SK-N-SH (cell line): ENCODE measurements around the gene TTC9C. TPM values are rescaled to one million over a fixed set of nuclear protein-coding genes. Genes with fewer than 3 reads are reported as not detected.
A peak's percentile ranks its signal among the peaks of the same experiment; 100 is the strongest.

Source experiments
- CTCF ChIA-PET: fragments of 300-600, 350-600 bp; formaldehyde crosslinking; extraction: SDS; loops from one replicate; lab custom pipeline; 2021; lab: Yijun Ruan, JAX
- POLR2A ChIA-PET: fragments of 350-600 bp; sonication (Branson Sonifier 250); formaldehyde crosslinking; extraction: SDS; loops from one replicate; lab custom pipeline; 2020; ENCODE audit warnings: antibody characterized with exemption, inconsistent platforms; lab: Yijun Ruan, JAX
- DNase-seq: peaks from one replicate; pipeline ENCODE4 v3.0.0; 2012
- H2AFZ ChIP-seq: fragments of 200-600 bp; sonication (generic); 2 replicates; pipeline ENCODE4 v1.8.1; 2016; ENCODE audit warnings: antibody characterized with exemption, mild to moderate bottlenecking, low read depth
- H3F3A ChIP-seq: fragments of 200-600 bp; sonication (generic); replicated peaks from 2 replicates; pipeline ENCODE3; 2016; ENCODE audit warnings: antibody characterized with exemption, mild to moderate bottlenecking; ENCODE audit not compliant: insufficient read depth
- H3K27ac ChIP-seq, 2 experiments: fragments of 200-500 bp in 1 of 2; fragments of 200-600 bp in 1 of 2; sonication (Bioruptor generic) in 1 of 2; sonication (generic), shearing (Covaris generic) in 1 of 2; 2 replicates each; pipeline versions ENCODE4 v1.5.1 to v1.6.1; 2014 to 2016; ENCODE audit warnings: low read depth in 2 of 2, inconsistent platforms in 1 of 2, low read length in 1 of 2, mild to moderate bottlenecking in 1 of 2, mixed read lengths in 1 of 2
- H3K27me3 ChIP-seq: fragments of 200-600 bp; sonication (generic), shearing (Covaris generic); 2 replicates; pipeline ENCODE4 v1.6.1; 2016; ENCODE audit warnings: mixed run types; ENCODE audit not compliant: insufficient read depth
- H3K36me3 ChIP-seq, 2 experiments: fragments of 200-500 bp in 1 of 2; fragments of 200-600 bp in 1 of 2; sonication (Bioruptor generic) in 1 of 2; sonication (generic) in 1 of 2; replicated peaks in 1 of 2; 2 replicates each; pipeline versions ENCODE3 to v1.5.1; 2014 to 2016; ENCODE audit warnings: low read length in 1 of 2, mild to moderate bottlenecking in 1 of 2; ENCODE audit not compliant: insufficient read depth in 2 of 2, control insufficient read depth in 1 of 2
- H3K4me1 ChIP-seq, 2 experiments: fragments of 200-500 bp in 1 of 2; fragments of 200-600 bp in 1 of 2; sonication (Bioruptor generic) in 1 of 2; sonication (generic), shearing (Covaris generic) in 1 of 2; 2 replicates each; pipeline versions ENCODE4 v1.5.1 to v1.6.1; 2014 to 2016; ENCODE audit warnings: low read depth in 1 of 2, low read length in 1 of 2, mixed run types in 1 of 2; ENCODE audit not compliant: insufficient read depth in 2 of 2, control insufficient read depth in 1 of 2
- H3K4me2 ChIP-seq: fragments of 200-600 bp; sonication (generic), shearing (Covaris generic); 2 replicates; pipeline ENCODE4 v1.6.1; 2017; ENCODE audit warnings: mixed run types
- H3K4me3 ChIP-seq, 2 experiments: fragments of 200-500 bp in 1 of 2; fragments of 200-600 bp in 1 of 2; sonication (Bioruptor generic) in 1 of 2; sonication (generic), shearing (Covaris generic) in 1 of 2; 2 replicates each; pipeline versions ENCODE4 v1.5.1 to v1.8.1; 2014 to 2016; ENCODE audit warnings: low read depth in 2 of 2, inconsistent platforms in 1 of 2, low read length in 1 of 2, mild to moderate bottlenecking in 1 of 2, mixed read lengths in 1 of 2, moderate library complexity in 1 of 2
- H3K79me2 ChIP-seq: fragments of 200-600 bp; sonication (generic); 2 replicates; pipeline ENCODE4 v1.8.1; 2017; ENCODE audit warnings: mild to moderate bottlenecking; ENCODE audit not compliant: insufficient read depth
- H3K9ac ChIP-seq: fragments of 200-600 bp; sonication (generic); 2 replicates; pipeline ENCODE4 v1.6.1; 2017; ENCODE audit warnings: mixed run types
- H3K9me2 ChIP-seq: fragments of 200-600 bp; sonication (generic); 2 replicates; pipeline ENCODE4 v1.6.1; 2017; ENCODE audit warnings: mixed run types
- H3K9me3 ChIP-seq: fragments of 200-600 bp; sonication (generic); 2 replicates; pipeline ENCODE4 v1.6.1; 2017; ENCODE audit warnings: mixed run types, mild to moderate bottlenecking, moderate library complexity
- H4K20me1 ChIP-seq: fragments of 200-600 bp; sonication (generic); 2 replicates; pipeline ENCODE4 v1.6.1; 2017; ENCODE audit warnings: mild to moderate bottlenecking, mixed run types; ENCODE audit not compliant: insufficient read depth
- CHD2 ChIP-seq: fragments of 150-350 bp; IDR thresholded peaks from 2 replicates; pipeline ENCODE4 v1.6.1; 2018; ENCODE audit warnings: low read length; ENCODE audit not compliant: partially characterized antibody
- ELF1 ChIP-seq: IDR thresholded peaks from 2 replicates; pipeline ENCODE4 v1.4.0; 2012
- EP300 ChIP-seq, 2 experiments: IDR thresholded peaks; 2 replicates each; pipeline versions ENCODE4 v1.4.0 to v1.6.1; 2012; ENCODE audit warnings: borderline replicate concordance in 1 of 2, low read depth in 1 of 2, low read length in 1 of 2
- EZH2phosphoT487 ChIP-seq: fragments of 200-600 bp; sonication (generic); IDR thresholded peaks from 2 replicates; pipeline ENCODE4 v1.6.1; 2017; ENCODE audit warnings: low read depth, mixed run types, mild to moderate bottlenecking, antibody characterized with exemption, moderate library complexity, borderline replicate concordance
- FOXJ3 ChIP-seq: sonication (generic); formaldehyde crosslinking; IDR thresholded peaks from 2 replicates; pipeline ENCODE4 v1.5.1; 2020; ENCODE audit warnings: mild to moderate bottlenecking, missing genetic modification reagents
- FOXM1 ChIP-seq: IDR thresholded peaks from 2 replicates; pipeline ENCODE4 v1.4.0; 2012; ENCODE audit warnings: low read depth, mild to moderate bottlenecking
- GABPA ChIP-seq: IDR thresholded peaks from 2 replicates; pipeline ENCODE4 v1.4.0; 2012; ENCODE audit warnings: low read depth, mild to moderate bottlenecking
- IRF3 ChIP-seq: fragments of 150-350 bp; IDR thresholded peaks from 2 replicates; pipeline ENCODE4 v1.6.1; 2016; ENCODE audit warnings: mild to moderate bottlenecking, low read depth, low read length
- JUND ChIP-seq: IDR thresholded peaks from 2 replicates; pipeline ENCODE4 v1.4.0; 2012
- MAX ChIP-seq: IDR thresholded peaks from 2 replicates; pipeline ENCODE4 v1.4.0; 2012; ENCODE audit warnings: low read depth
- MXI1 ChIP-seq: IDR thresholded peaks from 2 replicates; pipeline ENCODE4 v1.6.1; 2012; ENCODE audit warnings: mild to moderate bottlenecking, low read depth, low read length, improper control_type of control experiment
- NFIC ChIP-seq: IDR thresholded peaks from 2 replicates; pipeline ENCODE4 v1.4.0; 2012; ENCODE audit warnings: borderline replicate concordance
- NRF1 ChIP-seq: IDR thresholded peaks from 2 replicates; pipeline ENCODE4 v1.6.1; 2012; ENCODE audit warnings: low read depth, mild to moderate bottlenecking, low read length
- PBX3 ChIP-seq: IDR thresholded peaks from 2 replicates; pipeline ENCODE4; 2012
- RCOR1 ChIP-seq: fragments of 150-350 bp; IDR thresholded peaks from 2 replicates; pipeline ENCODE4 v1.6.1; 2017; ENCODE audit warnings: antibody characterized with exemption, low read length
- RFX5 ChIP-seq: IDR thresholded peaks from 2 replicates; pipeline ENCODE4 v1.6.1; 2012; ENCODE audit warnings: mild to moderate bottlenecking, improper control_type of control experiment, low read length
- RXRA ChIP-seq: IDR thresholded peaks from 2 replicates; pipeline ENCODE4 v1.4.0; 2012; ENCODE audit warnings: low read depth, mild to moderate bottlenecking, borderline replicate concordance
- SIN3A ChIP-seq: IDR thresholded peaks from 2 replicates; pipeline ENCODE4 v1.6.1; 2012; ENCODE audit warnings: low read depth, mild to moderate bottlenecking, low read length, moderate library complexity, borderline replicate concordance
- SMC3 ChIP-seq: IDR thresholded peaks from 2 replicates; pipeline ENCODE4 v1.6.1; 2012; ENCODE audit warnings: low read depth, low read length, improper control_type of control experiment
- USF2 ChIP-seq: fragments of 150-350 bp; IDR thresholded peaks from 2 replicates; pipeline ENCODE4 v1.6.1; 2017; ENCODE audit warnings: antibody characterized with exemption, low read length, low read depth, borderline replicate concordance
- WGBS: methylation state at CpG from one replicate; pipeline ENCODE4 v1.1.6; 2017; ENCODE audit warnings: low lambda C conversion rate; 5-methylcytosine and 5-hydroxymethylcytosine counted together
- polyA plus RNA-seq, 3 experiments: library from polyadenylated mRNA; depleted of rRNA; stranded (reverse); fragments of >200 nt; gene quantifications; 2 replicates each; pipeline ENCODE4 v1.2.3, GENCODE V29; 2012

Gene TTC9C
- polyA plus RNA-seq, 1 of the 3 experiments (the other 2 are of a cell fraction), result 31.3 TPM

GRCh38 chr11:62707277-62707861, 20.9 kb upstream of the TTC9C start, which contains the start of the genes BSCL2 and GNG3 (continued):
- TF ChIP-seq RXRA (no peak), ELF1 (no peak), FOXM1 (no peak), NFIC (no peak), FOXJ3 (CRISPR knock-in tag) (no peak), SMC3 (no peak), SIN3A (no peak), MXI1 (no peak), USF2 (no peak), JUND (no peak), NRF1 (no peak)

GRCh38 chr11:62708392-62708791, 19.9 kb upstream of the TTC9C start:
- H4K20me1 ChIP-seq, result no peaks in the 10 kb centered on the region
- no peak overlapping the region for H2AFZ ChIP-seq
- H3K9ac ChIP-seq, result no peak overlapping the region
- peak overlapping the region in 1 of 2 experiments; percentile 48; a peak in 2 of 4 replicates for H3K4me3 ChIP-seq
- peak overlapping the region; percentile 85 to 87; a peak in 2 of 4 replicates for H3K27ac ChIP-seq
- no peak for DNase-seq
- TF ChIP-seq RCOR1 (no peak), IRF3 (no peak), NFIC (no peak), RFX5 (no peak), MXI1 (no peak), PBX3 (no peak), CHD2 (no peak), NRF1 (no peak), EZH2phosphoT487 (no peak), FOXJ3 (CRISPR knock-in tag) (no peak), RXRA (no peak), GABPA (no peak), EP300 (IDR thresholded peaks at IDR 0.05; ENCODE audit: borderline replicate concordance in 1 of 2, low read depth in 1 of 2, low read length in 1 of 2) (no peak), SIN3A (no peak), MAX (no peak), ELF1 (no peak)
- no peaks in the 10 kb centered on the region for H3K9me3 ChIP-seq
- no peaks in the 10 kb centered on the region for H3K27me3 ChIP-seq
- peaks cover 49% of the 10 kb centered on the region for H3F3A ChIP-seq
- CTCF ChIA-PET, result interaction anchor here (0.6 to 6.6 kb wide), 6 partner anchors 14 to 176 kb away, joined by 3 to 48 read pairs (median 3); partner anchors contain the start of gene HNRNPUL2
- H3K4me1 ChIP-seq, result peaks cover 22 to 45% of the 10 kb centered on the region in 2 experiments; a peak in 3 of 4 replicates
- POLR2A ChIA-PET, result interaction anchor here (0.5 to 4.0 kb wide), 7 partner anchors 17 to 131 kb away, joined by 3 to 24 read pairs (median 5); partner anchors contain the start of genes C11orf98, CSKMT, HNRNPUL2 and LBHD1
- WGBS, result 95% methylated on average over 5 of the region's 5 CpGs
- H3K36me3 ChIP-seq, result peaks cover 28 to 32% of the 10 kb centered on the region in 2 experiments
- peaks cover 12% of the 10 kb centered on the region; the same call in 1 of the 2 replicates for H3K79me2 ChIP-seq
- H3K4me2 ChIP-seq, result peak overlapping the region; percentile 81
- H3K9me2 ChIP-seq, result no peaks in the 10 kb centered on the region
